GM19397 (cell line): ENCODE data around the gene SERTAD4.
"Not testable (repeated sequence)": the region's sequence is repeated elsewhere in the genome, so short reads cannot be mapped to it uniquely, and the experiment has no call there.

Experiments used
- ATAC-seq: cut with Tn5 transposase; IDR thresholded peaks from one replicate; pipeline ENCODE4 v1.9.1; 2021; ENCODE audit warnings: mild to moderate bottlenecking, moderate library complexity; ENCODE audit not compliant: unreplicated experiment

Gene SERTAD4

DNA sequence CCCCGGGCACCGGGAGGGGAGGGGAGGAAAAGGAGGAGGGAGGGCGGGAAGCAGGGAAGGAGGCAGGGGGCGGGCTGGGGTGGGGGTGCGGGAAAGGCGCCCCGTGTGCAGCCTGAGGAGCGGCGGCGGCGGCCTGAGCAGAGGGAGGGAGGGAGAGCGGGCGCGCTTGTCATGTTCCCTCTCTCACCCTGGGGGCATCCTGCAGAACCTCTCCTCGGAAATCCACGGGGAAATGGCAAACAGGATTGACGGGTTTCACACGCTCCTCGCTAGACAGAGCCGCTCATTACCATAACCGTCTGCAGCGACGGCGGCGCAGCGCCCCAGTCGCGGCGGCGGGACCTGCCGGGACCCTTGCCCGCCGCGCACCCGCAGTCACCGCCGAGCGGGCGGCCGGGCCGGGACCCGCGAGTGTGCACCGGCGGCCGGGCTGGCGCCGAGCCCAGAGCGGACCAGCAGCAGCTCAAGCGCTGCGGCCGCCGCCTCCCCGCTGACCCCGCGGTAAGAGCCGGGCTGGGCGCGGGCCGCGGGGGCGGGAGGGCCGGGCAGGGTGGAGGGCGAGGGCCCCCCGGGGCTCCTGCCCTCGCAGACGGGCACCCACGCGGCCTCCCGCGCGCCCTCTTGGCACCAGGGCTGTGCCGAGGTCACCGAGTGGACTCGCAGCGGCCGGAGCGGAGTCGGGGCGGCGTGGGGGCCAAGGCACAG lies at the start of gene SERTAD4:
Gene SERTAD4, plus strand, starts transcription at position 286 of the 705 bp plus-strand sequence. CDS start 5,165 bp downstream, outside the sequence.
- no peak for ATAC-seq

DNA sequence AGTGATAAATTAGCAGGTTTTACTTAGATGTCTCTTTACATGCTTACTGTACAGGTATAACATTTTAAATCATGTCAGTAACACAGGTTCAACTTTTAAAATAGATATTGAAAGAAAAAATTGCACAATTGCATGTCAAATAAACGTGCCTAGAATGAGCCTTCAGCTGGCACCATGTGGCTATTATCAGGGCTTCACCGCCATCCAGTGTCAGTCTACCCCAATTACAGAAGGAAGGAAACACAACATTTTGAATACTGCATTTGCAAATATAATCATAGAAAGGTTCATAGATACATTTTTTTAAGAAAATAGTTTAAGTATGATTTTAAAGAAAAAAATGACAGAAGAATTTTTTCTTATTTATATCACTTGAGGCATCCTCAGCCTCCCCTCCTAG lies 47.5 kb upstream of the SERTAD4 start:
- ATAC-seq, result no peak

DNA sequence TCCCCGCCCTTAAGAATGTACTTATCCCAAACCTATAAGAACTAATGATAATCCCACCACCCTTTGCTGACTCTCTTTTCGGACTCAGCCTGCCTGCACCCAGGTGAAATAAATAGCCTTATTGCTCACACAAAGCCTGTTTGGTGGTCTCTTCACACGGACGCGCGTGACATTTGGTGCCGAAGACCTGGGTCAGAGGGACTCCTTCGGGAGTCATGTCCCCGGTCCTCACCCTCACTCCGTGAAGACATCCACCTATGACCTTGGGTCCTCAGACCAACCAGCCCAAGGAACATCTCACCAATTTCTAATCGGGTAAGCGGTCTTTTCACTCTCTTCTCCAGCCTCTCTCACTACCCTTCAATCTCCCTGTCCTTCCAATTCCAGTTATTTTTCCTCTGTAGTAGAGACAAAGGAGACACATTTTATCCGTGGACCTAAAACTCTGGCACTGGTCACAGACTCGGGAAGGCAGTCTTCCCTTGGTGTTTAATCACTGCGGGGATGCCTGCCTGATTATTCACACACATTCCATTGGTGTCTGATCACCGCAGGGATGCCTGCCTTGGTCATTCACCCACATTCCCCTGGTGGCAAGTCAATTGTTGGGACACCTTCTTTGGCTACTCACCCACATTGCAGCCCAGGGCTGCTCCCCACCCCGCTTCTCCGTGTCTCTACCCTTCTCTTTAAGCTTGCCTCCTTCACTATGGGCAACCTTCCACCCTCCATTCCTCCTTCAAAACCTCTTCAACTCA lies 44.6 kb upstream of the SERTAD4 start:
- not testable (repeated sequence) for ATAC-seq

DNA sequence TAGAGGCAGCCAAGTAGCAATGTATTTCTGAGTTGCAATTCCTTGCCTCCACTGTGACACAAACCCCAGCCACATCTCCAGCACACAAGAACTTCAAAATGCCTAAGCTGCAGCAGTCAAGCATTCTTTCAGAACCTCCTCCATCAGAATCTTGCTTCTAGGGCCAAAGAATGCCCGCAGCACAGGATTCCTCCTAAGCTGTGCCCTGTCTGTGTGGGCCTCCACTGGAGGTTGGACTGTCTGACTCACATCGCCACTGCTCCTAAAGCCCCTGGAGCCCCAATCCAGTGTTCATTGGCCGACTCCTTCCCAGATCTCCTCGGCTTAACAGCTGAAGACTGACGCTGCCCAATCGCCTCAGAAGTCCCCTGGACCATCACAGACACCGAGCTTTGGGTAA lies 43.2 kb upstream of the SERTAD4 start:
- ATAC-seq, result no peak

DNA sequence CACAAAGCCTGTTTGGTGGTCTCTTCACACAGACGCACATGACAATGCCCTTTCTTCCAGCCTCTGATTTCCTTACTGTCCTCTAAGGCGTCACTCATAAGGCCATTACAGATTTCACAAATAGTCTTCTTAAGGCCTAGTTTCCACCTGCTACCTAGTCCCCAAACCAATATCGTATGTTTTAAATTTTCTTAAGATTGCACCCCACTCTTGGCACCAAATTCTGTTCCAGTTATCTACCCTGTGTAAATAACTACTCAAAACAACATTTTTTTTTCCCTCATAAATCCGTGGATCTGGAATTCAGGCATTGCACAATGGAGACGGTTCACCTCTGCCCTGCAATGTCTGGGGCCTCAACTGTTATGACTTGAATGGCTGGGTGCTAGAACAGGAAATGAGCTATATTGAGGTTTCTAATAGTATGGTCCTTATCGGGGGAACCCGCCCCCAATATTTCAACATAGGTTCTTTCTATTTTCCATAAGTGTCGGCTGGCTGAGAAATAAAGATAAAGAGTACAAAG lies 36.9 kb upstream of the SERTAD4 start:
- no peak for ATAC-seq

DNA sequence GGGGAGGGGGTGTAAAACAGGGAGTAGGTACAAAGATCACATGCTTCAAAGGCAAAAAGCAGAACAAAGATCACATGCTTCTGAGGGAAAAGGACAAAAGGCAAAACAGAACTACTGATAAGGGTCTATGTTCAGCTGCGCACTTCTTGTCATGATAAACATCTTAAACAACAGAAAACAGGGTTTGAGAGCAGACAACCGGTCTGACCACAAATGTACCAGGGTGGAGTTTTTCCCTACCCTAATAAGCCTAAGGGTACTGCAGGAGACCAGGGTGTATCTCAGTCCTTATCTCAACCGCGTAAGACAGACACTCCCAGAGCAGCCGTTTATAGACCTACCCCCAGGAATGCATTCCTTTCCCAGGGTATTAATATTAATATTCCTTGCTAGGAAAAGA lies 36.3 kb upstream of the SERTAD4 start:
- not testable (repeated sequence) for ATAC-seq

DNA sequence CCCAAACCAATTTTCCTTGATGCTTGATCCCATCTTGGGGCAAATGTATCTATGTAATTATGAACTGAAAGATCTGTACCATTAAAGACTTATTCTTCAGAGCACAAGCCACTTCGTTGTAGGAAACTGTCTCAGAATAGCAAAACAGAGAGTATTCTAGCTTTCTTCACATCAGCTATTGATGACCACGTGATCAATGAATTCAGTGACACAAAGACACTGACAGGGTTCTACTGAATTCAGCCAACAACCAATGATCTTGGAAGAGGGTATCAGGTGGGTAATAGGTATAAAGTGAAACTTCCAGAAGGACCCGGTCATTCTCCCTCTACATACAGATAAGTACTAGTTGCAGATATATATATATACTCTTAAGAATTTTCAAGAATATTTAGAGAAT lies 33.8 kb upstream of the SERTAD4 start:
- ATAC-seq, result no peak

DNA sequence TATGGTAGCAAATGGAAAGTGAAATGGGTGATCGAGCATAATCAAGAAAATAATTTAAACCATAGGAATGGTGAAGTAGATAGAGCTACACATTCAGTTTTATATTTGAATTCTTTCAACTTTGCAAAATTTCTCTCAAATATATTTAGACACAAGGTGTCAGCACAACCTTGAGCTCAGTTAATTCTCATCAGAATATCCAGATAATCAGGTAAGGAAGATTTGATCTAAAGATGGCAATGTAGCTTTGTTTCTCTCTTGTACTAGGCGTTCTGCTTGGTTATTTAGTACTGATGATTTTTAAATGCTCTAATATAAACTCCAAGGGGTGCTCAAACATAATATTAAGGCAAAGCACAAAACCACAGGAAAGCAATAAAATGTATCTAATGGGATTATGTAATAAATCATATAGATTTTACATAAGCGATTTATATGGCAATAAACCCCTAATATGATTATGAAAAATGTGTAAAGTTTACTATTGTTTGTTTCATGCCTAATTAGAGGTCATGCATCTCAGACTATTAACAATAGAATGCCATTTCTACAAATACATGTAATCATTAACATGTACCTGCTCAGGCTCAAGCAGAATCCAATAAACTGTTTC lies 32.4 kb upstream of the SERTAD4 start:
- no peak for ATAC-seq

DNA sequence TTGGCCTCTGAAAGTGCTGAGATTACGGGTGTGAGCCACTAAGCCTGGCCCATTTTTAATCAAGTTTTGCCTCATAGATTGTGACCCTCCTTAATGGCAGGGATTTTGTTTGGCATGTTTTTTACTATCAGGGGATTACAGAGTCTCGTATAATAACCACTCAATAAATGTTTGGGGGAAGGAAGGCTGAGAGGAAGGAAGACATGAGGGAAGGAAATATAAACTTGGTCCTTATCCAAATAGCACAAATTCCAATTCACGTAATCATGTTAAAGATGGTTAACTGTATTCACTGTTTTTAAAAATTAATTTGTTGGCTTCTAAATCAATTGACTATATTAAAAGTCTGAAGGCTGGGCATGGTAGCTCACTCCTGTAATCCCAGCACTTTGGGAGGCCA lies 30.9 kb upstream of the SERTAD4 start:
- ATAC-seq, result no peak

DNA sequence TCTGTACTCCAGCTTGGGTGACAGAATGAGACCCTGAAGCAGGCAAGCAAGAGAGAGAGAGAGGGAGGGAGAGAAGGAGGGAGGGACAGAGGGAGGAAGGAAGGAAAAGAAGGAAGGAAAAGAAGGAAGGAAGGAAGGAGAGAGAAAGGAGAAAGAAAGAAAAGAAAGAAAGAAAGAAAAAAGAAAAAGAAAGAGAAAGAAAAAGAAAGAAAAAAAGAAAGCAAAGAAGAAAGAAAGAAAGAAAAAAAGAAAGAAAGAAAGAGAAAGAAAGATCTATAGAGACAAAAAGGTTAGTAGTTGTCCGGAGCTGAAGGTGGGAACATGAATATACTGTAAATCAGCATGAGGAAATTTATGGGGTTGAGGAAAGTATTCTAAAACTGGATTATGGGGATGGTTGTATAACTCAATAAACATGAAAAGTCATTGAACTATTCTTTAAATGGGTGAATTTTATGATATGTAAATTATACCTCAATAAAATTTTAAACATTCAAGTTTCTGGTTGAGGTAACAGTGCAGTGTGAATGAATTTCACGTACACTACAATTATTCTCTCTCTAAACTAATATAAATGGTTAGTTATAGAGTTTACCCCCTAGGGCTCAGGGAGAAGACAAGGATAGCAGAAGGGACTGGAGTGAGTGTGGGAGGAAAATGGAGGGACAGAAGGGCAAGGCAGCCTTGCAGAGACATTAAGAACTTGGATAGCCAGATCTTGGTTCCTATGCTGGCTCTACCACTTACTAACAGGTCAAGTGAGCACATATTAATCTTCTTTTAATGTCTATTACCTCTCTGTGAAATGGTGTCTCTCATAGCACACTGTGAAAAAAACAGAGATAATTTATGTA lies 24.8 kb upstream of the SERTAD4 start:
- no peak for ATAC-seq

DNA sequence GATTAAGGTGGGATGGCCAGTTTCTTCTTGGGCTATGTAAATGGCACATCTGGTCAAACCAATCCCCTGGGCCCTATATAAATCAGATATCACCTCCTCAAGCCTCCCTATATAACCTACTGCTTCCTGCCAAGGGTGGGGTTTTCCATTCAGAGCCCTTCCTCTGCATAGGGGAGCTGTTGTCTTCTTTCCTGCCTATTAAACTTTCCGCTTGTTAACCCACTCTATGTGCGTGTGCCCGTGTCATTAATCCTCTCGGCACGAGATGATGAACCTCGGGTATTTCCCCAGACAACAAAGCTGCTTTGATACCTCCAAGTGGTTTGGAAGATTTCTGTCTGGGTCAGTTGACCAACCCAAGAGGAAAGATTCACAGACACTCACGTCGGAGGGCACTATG lies 19.3 kb upstream of the SERTAD4 start:
- ATAC-seq, result no peak

DNA sequence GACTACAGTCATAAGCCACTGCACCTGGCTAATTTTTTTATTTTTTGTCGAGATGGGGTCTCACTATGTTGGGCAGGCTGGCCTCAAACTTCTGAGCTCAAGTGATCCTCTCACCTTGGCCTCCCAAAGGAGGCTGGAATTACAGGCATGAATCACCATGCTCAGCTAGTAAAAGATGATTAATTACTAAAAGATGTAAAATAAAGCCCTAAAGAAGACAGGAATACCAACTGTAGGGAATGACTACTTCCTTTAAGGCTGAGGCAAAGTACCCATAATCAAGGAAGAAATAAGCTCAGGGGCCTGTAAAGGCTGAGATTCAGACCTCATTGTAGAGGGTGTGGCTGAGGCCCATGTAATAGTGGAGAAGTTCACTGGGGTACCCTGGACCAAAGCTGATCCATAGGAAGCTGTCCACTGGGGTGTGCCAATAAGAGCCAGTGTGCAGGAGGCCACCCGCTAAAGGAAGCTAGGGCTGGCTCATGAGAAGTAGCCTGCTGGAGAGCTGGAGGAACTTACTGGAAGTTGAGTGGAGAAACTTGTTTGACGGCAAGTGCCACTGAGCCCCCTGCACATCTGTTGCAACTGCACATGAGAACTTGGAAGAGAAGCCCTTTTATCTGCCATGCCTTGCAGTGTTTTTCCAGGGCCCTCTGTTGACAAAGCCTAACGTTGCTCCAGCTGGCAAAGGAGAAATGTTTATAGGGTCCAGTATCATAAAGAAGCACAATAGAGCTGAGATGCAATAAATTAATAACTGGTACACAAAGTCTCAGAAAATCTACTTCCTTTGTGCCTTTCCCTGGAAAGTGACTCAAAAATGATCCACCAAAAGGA lies 17.8 kb upstream of the SERTAD4 start:
- no peak for ATAC-seq

DNA sequence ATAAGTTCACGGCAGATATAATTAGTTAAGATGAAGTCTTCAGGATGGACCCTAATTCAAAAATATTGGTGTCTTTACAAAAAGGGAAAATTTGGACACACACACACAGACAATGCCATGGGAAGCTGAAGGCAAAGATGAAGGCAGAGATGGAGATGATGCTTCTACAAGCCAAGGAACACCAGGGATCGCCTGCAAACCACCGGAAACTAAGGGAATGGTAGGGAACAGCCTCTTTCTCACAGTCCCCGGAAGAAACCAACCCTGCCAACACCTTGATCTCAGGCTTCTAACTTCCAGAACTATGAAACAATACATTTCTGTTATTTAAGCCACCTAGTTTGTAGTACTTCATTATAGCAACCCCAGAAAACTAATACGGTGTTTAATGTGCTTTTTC lies 15.1 kb upstream of the SERTAD4 start:
- no peak for ATAC-seq

DNA sequence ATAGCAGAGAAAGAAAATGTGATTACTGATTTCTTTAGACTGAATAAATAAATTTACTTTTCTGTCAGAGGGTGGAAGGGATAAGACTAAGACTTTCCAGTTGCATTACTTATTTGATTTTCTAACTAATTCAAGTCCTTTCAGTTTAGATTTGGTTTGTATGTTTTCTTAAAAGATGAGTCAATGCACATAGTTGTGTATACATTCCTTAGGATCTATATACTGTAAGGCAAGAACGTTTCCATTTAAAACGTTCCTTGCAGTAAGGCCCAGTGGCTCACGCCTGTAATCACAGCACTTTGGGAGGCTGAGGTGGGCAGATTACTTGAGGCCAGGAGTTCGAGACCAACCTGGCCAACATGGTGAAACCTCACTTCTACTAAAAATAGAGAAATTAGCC lies 14.5 kb upstream of the SERTAD4 start:
- ATAC-seq, result no peak

DNA sequence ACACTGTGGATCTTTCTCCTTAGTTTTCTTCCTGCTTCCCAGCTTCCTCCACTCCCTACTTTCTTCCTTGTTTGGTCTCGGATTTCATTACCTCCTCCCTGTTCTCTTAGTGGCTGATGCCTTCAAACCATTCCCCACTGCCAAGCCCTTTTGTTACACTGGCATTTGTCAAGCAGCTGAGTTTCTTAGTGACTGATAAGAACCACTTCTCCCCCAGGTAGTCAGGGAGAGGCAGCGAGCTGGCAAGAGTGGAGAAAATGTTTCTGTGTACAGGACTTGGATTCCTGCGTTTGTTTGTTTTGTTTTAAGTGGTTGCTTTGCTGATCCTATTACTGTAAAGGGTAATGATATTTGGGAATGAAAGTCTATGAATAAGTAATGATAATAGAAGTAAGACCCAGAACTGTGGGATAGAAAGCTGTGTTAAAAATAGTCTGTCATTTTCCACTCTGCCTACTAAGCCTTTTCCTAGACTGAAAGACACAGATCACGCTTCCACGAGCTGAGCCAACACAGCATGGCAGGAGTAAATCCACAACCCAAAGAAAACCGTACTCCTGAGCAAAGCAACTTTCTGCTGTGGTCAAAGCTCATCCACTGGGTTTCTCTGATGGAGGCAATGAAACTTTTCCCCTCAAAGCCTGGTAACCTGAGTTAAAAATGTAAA lies 10.1 kb upstream of the SERTAD4 start:
- ATAC-seq, result no peak

DNA sequence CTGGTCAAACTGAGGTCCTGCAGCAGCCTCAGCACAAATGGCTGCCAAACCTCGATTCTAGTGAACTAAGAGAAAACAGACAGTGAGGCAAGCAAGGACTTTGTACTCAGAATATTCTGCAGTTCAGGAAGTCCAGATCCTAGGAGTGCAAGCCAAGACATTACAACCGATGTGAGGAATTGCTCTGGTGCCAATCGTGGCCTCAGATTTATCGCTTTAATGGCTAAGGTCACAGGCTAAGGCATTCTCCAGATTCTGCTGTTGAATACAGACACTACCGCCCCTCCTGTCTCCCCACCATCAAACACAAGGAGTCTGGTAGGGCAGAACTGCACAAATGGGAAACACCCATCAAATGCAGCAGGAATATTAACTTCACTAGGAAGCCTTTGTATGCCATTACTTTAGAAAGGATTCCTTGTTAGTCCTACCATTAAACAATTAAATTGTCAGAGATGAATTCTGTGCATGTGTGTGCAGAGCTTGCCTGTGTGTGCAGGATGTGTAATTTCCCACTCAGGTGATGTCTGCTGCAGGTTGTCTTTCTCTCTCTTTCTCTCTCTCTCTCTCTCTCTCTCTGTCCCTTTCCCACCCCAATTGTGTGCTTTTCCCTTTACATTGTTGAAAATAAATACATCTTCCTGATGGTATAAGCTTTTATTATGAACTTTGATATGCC lies 9.2 kb upstream of the SERTAD4 start:
- ATAC-seq, result no peak

DNA sequence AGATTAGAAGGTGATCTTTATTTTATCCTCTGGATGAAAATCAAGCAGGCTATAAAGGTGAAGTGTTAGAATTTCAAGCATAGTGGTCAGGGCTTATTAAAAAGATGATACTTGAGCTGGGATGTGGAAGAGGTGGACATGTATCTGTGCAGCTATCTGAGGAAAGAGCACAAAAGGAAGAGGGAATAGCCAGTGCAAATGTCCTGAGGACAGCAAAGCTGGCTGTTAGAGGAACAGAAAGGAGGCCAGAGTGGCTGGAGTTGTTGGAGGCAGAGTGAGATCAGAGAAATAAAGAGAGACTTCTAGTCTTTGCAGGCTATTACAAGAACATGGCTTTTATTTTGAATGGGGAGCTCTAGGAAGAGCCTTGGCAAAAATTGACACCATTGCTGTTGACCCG lies 4.4 kb upstream of the SERTAD4 start:
- ATAC-seq, result no peak

DNA sequence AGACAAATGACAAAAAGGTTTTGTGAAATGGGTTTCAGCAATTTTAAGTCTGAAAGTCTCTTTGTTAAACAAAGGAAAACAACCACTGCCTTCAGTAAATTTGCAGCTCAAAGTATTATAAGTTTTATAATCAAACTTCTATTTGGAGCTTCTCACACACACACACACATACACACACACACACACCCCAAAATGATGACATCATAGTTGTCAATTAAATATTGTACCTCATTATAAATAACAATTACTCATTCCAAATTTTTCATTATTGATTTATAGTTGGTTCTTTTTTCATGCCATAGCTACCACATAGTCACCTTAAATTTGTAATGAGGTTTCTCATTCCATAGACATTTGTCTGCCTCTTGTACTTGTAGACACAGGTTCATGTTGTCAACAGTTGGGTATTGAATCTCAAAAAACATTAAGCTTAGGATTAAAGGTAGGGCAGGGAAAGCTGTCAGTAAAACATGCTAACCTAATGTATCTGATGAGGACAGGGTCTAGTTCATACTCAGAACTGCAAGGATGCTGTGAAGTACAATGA lies 2.4 kb upstream of the SERTAD4 start:
- no peak for ATAC-seq
